Measurements from ENCODE around the gene PCTP. TPM values are rescaled to one million over a fixed set of nuclear protein-coding genes. Genes with fewer than 3 reads are reported as not detected.

The PCTP gene
- polyA plus RNA-seq, 1 of the 3 experiments (the other 2 are of a cell fraction), result 20.8 TPM

- TF ChIP-seq CHD2 (IDR thresholded peaks at IDR 0.05; ENCODE audit: low read length, partially characterized antibody) (peak; percentile 64), TEAD4 (IDR thresholded peaks at IDR 0.05; ENCODE audit: borderline replicate concordance, insufficient read depth) (peak; percentile 50; the same call in 1 of the 2 replicates), RAD21 (IDR thresholded peaks at IDR 0.05; ENCODE audit: low read length) (no peak), MXI1 (IDR thresholded peaks at IDR 0.05; ENCODE audit: low read depth, low read length) (peak; percentile 89)
These were observed 24.4 kb upstream of the PCTP start (continued) for GRCh38 chr17:55726440-55726839.

GRCh38 chr17:55727275-55727674 is 23.6 kb upstream of the PCTP start:
- Histone ChIP-seq H3K79me2 (ENCODE audit: insufficient read depth) (no peaks in the 10 kb centered on the region), H3F3A (replicated peaks; ENCODE audit: insufficient read depth) (peaks cover 20% of the 10 kb centered on the region), H3K9me3 (no peaks in the 10 kb centered on the region), H3K36me3 (replicated peaks in 1 of 2; ENCODE audit: control insufficient read depth in 1 of 2, insufficient read depth in 2 of 2, low read length in 1 of 2) (no peaks in the 10 kb centered on the region), H4K20me1 (ENCODE audit: insufficient read depth) (no peaks in the 10 kb centered on the region), H3K27me3 (ENCODE audit: insufficient read depth) (no peaks in the 10 kb centered on the region), H3K9me2 (no peaks in the 10 kb centered on the region), H3K4me2 (no peak overlapping the region; the same call in 1 of the 2 replicates), H3K4me1 (ENCODE audit: control insufficient read depth in 1 of 2, insufficient read depth in 2 of 2, low read depth in 1 of 2, low read length in 1 of 2) (peaks cover 55 to 61% of the 10 kb centered on the region in 2 experiments), H3K27ac (ENCODE audit: low read depth in 2 of 2, low read length in 1 of 2) (peak overlapping the region; percentile 61 to 97; a peak in 3 of 4 replicates), H3K9ac (no peak overlapping the region), H3K4me3 (ENCODE audit: low read depth in 2 of 2, low read length in 1 of 2) (no peak overlapping the region), H2AFZ (ENCODE audit: low read depth) (peak overlapping the region; percentile 65)
- WGBS (ENCODE audit: low lambda C conversion rate), result 95% methylated on average over 6 of the region's 6 CpGs
- no peak for DNase-seq
- ChIA-PET CTCF (interaction anchor here (1.1 to 12.9 kb wide), 8 partner anchors 9 to 201 kb away, joined by 3 to 246 read pairs (median 9); no protein-coding TSS in a partner anchor), POLR2A (no interaction called here)
- TF ChIP-seq FOSL2 (IDR thresholded peaks at IDR 0.05; ENCODE audit: borderline replicate concordance, low read depth) (no peak), ZBTB33 (IDR thresholded peaks at IDR 0.05; ENCODE audit: borderline replicate concordance, low read depth) (no peak), NFIC (IDR thresholded peaks at IDR 0.05; ENCODE audit: borderline replicate concordance) (no peak), TAF1 (IDR thresholded peaks at IDR 0.05; ENCODE audit: borderline replicate concordance, low read depth, low read length) (no peak), SIN3A (IDR thresholded peaks at IDR 0.05; ENCODE audit: borderline replicate concordance, low read depth, low read length) (no peak), MEF2A (IDR thresholded peaks at IDR 0.05; ENCODE audit: borderline replicate concordance, low read depth) (no peak), MXI1 (IDR thresholded peaks at IDR 0.05; ENCODE audit: low read depth, low read length) (no peak), FOXM1 (IDR thresholded peaks at IDR 0.05; ENCODE audit: low read depth) (no peak), TCF12 (IDR thresholded peaks at IDR 0.05) (no peak), SMC3 (IDR thresholded peaks at IDR 0.05; ENCODE audit: low read depth, low read length) (no peak), EP300 (IDR thresholded peaks at IDR 0.05; ENCODE audit: borderline replicate concordance in 1 of 2, low read depth in 1 of 2, low read length in 1 of 2) (no peak)

- Histone ChIP-seq H3F3A (replicated peaks; ENCODE audit: insufficient read depth) (peaks cover 14% of the 10 kb centered on the region), H3K4me2 (0 out of 2 replicates have a peak overlapping the region, but pooled peaks have one; percentile 3), H3K9ac (no peak overlapping the region), H3K36me3 (replicated peaks in 1 of 2; ENCODE audit: control insufficient read depth in 1 of 2, insufficient read depth in 2 of 2, low read length in 1 of 2) (no peaks in the 10 kb centered on the region), H2AFZ (ENCODE audit: low read depth) (peak overlapping the region; percentile 65), H3K27ac (ENCODE audit: low read depth in 2 of 2, low read length in 1 of 2) (peak overlapping the region in 1 of 2 experiments; percentile 6; a peak in 2 of 4 replicates), H3K4me3 (ENCODE audit: low read depth in 2 of 2, low read length in 1 of 2) (no peak overlapping the region), H3K9me2 (no peaks in the 10 kb centered on the region), H4K20me1 (ENCODE audit: insufficient read depth) (no peaks in the 10 kb centered on the region), H3K27me3 (ENCODE audit: insufficient read depth) (no peaks in the 10 kb centered on the region), H3K4me1 (ENCODE audit: control insufficient read depth in 1 of 2, insufficient read depth in 2 of 2, low read depth in 1 of 2, low read length in 1 of 2) (peaks cover 57 to 61% of the 10 kb centered on the region in 2 experiments), H3K79me2 (ENCODE audit: insufficient read depth) (no peaks in the 10 kb centered on the region), H3K9me3 (no peaks in the 10 kb centered on the region)
- TF ChIP-seq EP300 (IDR thresholded peaks at IDR 0.05; ENCODE audit: borderline replicate concordance in 1 of 2, low read depth in 1 of 2, low read length in 1 of 2) (no peak), MAX (IDR thresholded peaks at IDR 0.05; ENCODE audit: low read depth) (0 out of 2 replicates have a peak, but pooled peaks have one; percentile 24), ELF1 (IDR thresholded peaks at IDR 0.05) (no peak), FOSL2 (IDR thresholded peaks at IDR 0.05; ENCODE audit: borderline replicate concordance, low read depth) (peak; percentile 47; the same call in 1 of the 2 replicates), CTCF (IDR thresholded peaks at IDR 0.05) (no peak), TAF1 (IDR thresholded peaks at IDR 0.05; ENCODE audit: borderline replicate concordance, low read depth, low read length) (no peak)
- ChIA-PET CTCF (interaction anchor here (1.0 to 12.7 kb wide), 5 partner anchors 9 to 202 kb away, joined by 4 to 246 read pairs (median 5); no protein-coding TSS in a partner anchor), POLR2A (no interaction called here)
- 22% methylated on average over 1 of the region's 1 CpG for WGBS (ENCODE audit: low lambda C conversion rate)
- DNase-seq, result no peak
These were observed 22.9 kb upstream of the PCTP start for GRCh38 chr17:55727920-55728319.
